ENCODE data around the gene KCMF1.

Gene KCMF1

GRCh38 chr2:85032621-85033020 is 61.7 kb downstream of the KCMF1 start:
- FAIRE-seq: no peak

GRCh38 chr2:85033388-85033787 is 62.4 kb downstream of the KCMF1 start:
- no peak for FAIRE-seq

GRCh38 chr2:85034158-85034557 is 63.2 kb downstream of the KCMF1 start:
- FAIRE-seq: no peak

GRCh38 chr2:85037622-85038021 is 66.7 kb downstream of the KCMF1 start:
- no peak for FAIRE-seq

GRCh38 chr2:85042330-85042729 is 71.4 kb downstream of the KCMF1 start:
- no peak for FAIRE-seq

- no peak for FAIRE-seq
Observed at GRCh38 chr2:85048534-85048933, 77.6 kb downstream of the KCMF1 start.

GRCh38 chr2:85049236-85049635 is 78.3 kb downstream of the KCMF1 start:
- no peak for FAIRE-seq

GRCh38 chr2:85053802-85054201 is 82.8 kb downstream of the KCMF1 start:
- FAIRE-seq: no peak

- FAIRE-seq: no peak
Observed at GRCh38 chr2:85057226-85057962, 86.4 kb downstream of the KCMF1 start.

GRCh38 chr2:85061896-85062295 is 90.9 kb downstream of the KCMF1 start:
- FAIRE-seq: no peak

GRCh38 chr2:85062565-85062964 is 91.6 kb downstream of the KCMF1 start:
- no peak for FAIRE-seq

GRCh38 chr2:85063981-85064599 is 93.1 kb downstream of the KCMF1 start:
- FAIRE-seq: no peak

GRCh38 chr2:85064927-85065577 is 94.1 kb downstream of the KCMF1 start:
- no peak for FAIRE-seq

GRCh38 chr2:85066006-85066740 is 95.2 kb downstream of the KCMF1 start:
- no peak for FAIRE-seq

GRCh38 chr2:85066874-85067351 is 96.0 kb downstream of the KCMF1 start:
- no peak for FAIRE-seq

- FAIRE-seq: no peak
Observed at GRCh38 chr2:85071096-85071495, 100.1 kb downstream of the KCMF1 start.

- no peak for FAIRE-seq
Observed at GRCh38 chr2:85073033-85073432, 102.1 kb downstream of the KCMF1 start.

- FAIRE-seq: no peak
Observed at GRCh38 chr2:85076618-85077274, 105.8 kb downstream of the KCMF1 start.

- no peak for FAIRE-seq
Observed at GRCh38 chr2:85077859-85078419, 107.0 kb downstream of the KCMF1 start.

- no peak for FAIRE-seq
Observed at GRCh38 chr2:85078536-85078935, 107.6 kb downstream of the KCMF1 start.

GRCh38 chr2:85083092-85083491 is 112.1 kb downstream of the KCMF1 start:
- no peak for FAIRE-seq

GRCh38 chr2:85085563-85085962 is 114.6 kb downstream of the KCMF1 start:
- FAIRE-seq: no peak

Measured in islet of Langerhans (tissue), 1 donor.